Measurements from ENCODE around the gene CA9. TPM values are rescaled to one million over a fixed set of nuclear protein-coding genes. Genes with fewer than 3 reads are reported as not detected.
A peak's percentile ranks its signal among the peaks of the same experiment; 100 is the strongest.

The CA9 gene
- total and polyA plus RNA-seq, 9 of the 15 experiments (the other 6 are each of a cell fraction or from before 2014, with no cell fraction given), result 0.15 to 10.6 (median 0.60) TPM; not detected in 4

DNA sequence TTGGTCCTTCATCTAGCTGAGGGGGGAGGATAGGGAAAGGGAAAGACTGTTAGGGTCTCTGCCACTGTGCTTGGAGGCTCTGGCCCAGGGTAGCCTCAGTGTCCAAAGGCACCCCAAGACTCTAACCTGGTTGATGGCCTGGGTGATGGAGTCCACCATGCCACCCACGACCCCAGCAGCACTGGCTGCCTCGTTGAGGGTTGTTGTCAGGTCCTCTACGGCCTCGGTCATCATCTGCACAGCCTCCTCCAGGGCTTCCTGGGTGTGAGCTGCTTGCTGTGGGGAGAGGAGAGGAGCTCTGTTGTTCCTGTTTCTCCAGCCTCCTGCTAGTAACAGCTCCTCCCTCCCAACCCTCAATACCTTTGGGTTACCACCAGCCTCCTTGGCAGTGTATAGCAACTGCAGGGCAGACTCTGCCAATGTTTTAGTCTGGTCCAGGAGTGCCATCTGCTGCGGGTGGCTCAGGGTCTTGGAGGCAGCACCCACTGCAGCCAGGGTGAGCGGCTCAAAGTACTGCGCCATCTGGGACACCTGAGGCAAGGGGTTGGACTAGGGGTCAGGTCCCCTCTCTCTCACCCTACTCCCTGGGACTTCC lies 32.2 kb downstream of the CA9 start:
- Histone ChIP-seq H2AFZ (ENCODE audit: low read depth, low read length) (no peak overlapping the region), H3K79me2 (ENCODE audit: control insufficient read depth, insufficient read depth, low read length) (no peaks in the 10 kb centered on the region), H4K20me1 (replicated peaks; ENCODE audit: control insufficient read depth, insufficient read depth, low read length) (no peaks in the 10 kb centered on the region), H3K9me3 (replicated peaks; ENCODE audit: control insufficient read depth, insufficient read depth, low read depth, low read length) (no peaks in the 10 kb centered on the region), H3K4me2 (ENCODE audit: insufficient read depth, low read length) (no peak overlapping the region), H3K27me3 (ENCODE audit: control insufficient read depth in 2 of 2, insufficient read depth in 2 of 2, low read length in 2 of 2) (no peaks in the 10 kb centered on the region), H3K9ac (ENCODE audit: insufficient read depth in 1 of 2, low read depth in 2 of 2, low read length in 2 of 2) (no peak overlapping the region), H3K9me1 (ENCODE audit: control insufficient read depth, insufficient read depth, low read length) (peaks cover 3% of the 10 kb centered on the region), H3K4me3 (no peak overlapping the region), H3K36me3 (ENCODE audit: control insufficient read depth, insufficient read depth, low read length) (peaks cover 92% of the 10 kb centered on the region), H3K27ac (ENCODE audit: extremely low read depth, low read depth, low read length) (no peak overlapping the region), H3K4me1 (replicated peaks in 1 of 2; ENCODE audit: control insufficient read depth in 2 of 2, insufficient read depth in 2 of 2, low read length in 2 of 2) (no peaks in the 10 kb centered on the region)
- CTCF ChIA-PET (ENCODE audit: low intra/inter-chr PET ratio), result no interaction called here
- TSS peak; percentile 51 for BruUV-seq (replicated peaks)
- no peak for FAIRE-seq
- in situ Hi-C loops (cut with MboI), result no loop called here
- no peak for DNase-seq (ENCODE audit: extremely low read depth in 1 of 4, low spot score in 3 of 4)
- no peak for ATAC-seq
- intact Hi-C loops (cut with micrococcal nuclease), result no loop called here
- WGBS (ENCODE audit: insufficient coverage, low coverage, missing lambda C conversion rate), result 92% methylated on average over 6 of the region's 7 CpGs
- TF ChIP-seq ZNF408 (CRISPR knock-in tag; IDR thresholded peaks at IDR 0.05; ENCODE audit: low read depth) (no peak), CBX3 (IDR thresholded peaks at IDR 0.05; ENCODE audit: borderline replicate concordance in 1 of 2, low read length in 2 of 2) (no peak), HMGN3 (IDR thresholded peaks at IDR 0.05; ENCODE audit: borderline replicate concordance, extremely low read depth, insufficient read length, low read depth, low read length) (no peak), ZNF146 (CRISPR knock-in tag; IDR thresholded peaks at IDR 0.05; ENCODE audit: unreplicated experiment) (no peak), MEF2D (tag; conservative IDR thresholded peaks at IDR 0.05; ENCODE audit: low read depth) (no peak)
- POLR2A ChIA-PET, result interaction anchor here (0.6 to 1.7 kb wide), 9 partner anchors 8 to 30 kb away, joined by 3 to 6 read pairs (median 3); partner anchors contain the start of gene TPM2

- Histone ChIP-seq H3K36me3 (ENCODE audit: control insufficient read depth, insufficient read depth, low read length) (peaks cover 92% of the 10 kb centered on the region), H3K4me1 (replicated peaks in 1 of 2; ENCODE audit: control insufficient read depth in 2 of 2, insufficient read depth in 2 of 2, low read length in 2 of 2) (no peaks in the 10 kb centered on the region), H4K20me1 (replicated peaks; ENCODE audit: control insufficient read depth, insufficient read depth, low read length) (no peaks in the 10 kb centered on the region), H3K4me2 (ENCODE audit: insufficient read depth, low read length) (no peak overlapping the region), H3K9me3 (replicated peaks; ENCODE audit: control insufficient read depth, insufficient read depth, low read depth, low read length) (no peaks in the 10 kb centered on the region), H3K79me2 (ENCODE audit: control insufficient read depth, insufficient read depth, low read length) (no peaks in the 10 kb centered on the region), H3K27me3 (ENCODE audit: control insufficient read depth in 2 of 2, insufficient read depth in 2 of 2, low read length in 2 of 2) (no peaks in the 10 kb centered on the region), H3K4me3 (no peak overlapping the region), H2AFZ (ENCODE audit: low read depth, low read length) (no peak overlapping the region), H3K27ac (ENCODE audit: extremely low read depth, low read depth, low read length) (no peak overlapping the region), H3K9me1 (ENCODE audit: control insufficient read depth, insufficient read depth, low read length) (peaks cover 3% of the 10 kb centered on the region), H3K9ac (ENCODE audit: insufficient read depth in 1 of 2, low read depth in 2 of 2, low read length in 2 of 2) (no peak overlapping the region)
- no peak for ATAC-seq
- in situ Hi-C loops (cut with MboI), result no loop called here
- WGBS (ENCODE audit: insufficient coverage, low coverage, missing lambda C conversion rate), result 96% methylated on average over 9 of the region's 10 CpGs
- BruUV-seq (replicated peaks), result no TSS peak
- intact Hi-C loops (cut with micrococcal nuclease), result no loop called here
- ChIA-PET POLR2A (interaction anchor here (1.3 to 1.8 kb wide), 4 partner anchors 10 to 15 kb away, joined by 3 to 8 read pairs (median 4); no protein-coding TSS in a partner anchor), CTCF (ENCODE audit: low intra/inter-chr PET ratio) (no interaction called here)
- FAIRE-seq, result no peak
- DNase-seq (ENCODE audit: extremely low read depth in 1 of 4, low spot score in 3 of 4), result no peak
- TF ChIP-seq RB1 (IDR thresholded peaks at IDR 0.05; ENCODE audit: low read depth) (no peak), SRSF1 (IDR thresholded peaks at IDR 0.05; ENCODE audit: low read depth, low read length) (no peak), HDAC2 (IDR thresholded peaks at IDR 0.05) (no peak), BMI1 (IDR thresholded peaks at IDR 0.05; ENCODE audit: low read length) (no peak), ZNF668 (CRISPR knock-in tag; IDR thresholded peaks at IDR 0.05) (no peak), NFIC (IDR thresholded peaks at IDR 0.05) (no peak), LEF1 (IDR thresholded peaks at IDR 0.05) (no peak), XRCC3 (IDR thresholded peaks at IDR 0.05) (no peak), TSHZ1 (CRISPR knock-in tag; IDR thresholded peaks at IDR 0.05) (no peak), CHCHD3 (CRISPR knock-in tag; IDR thresholded peaks at IDR 0.05) (no peak)
Measured at GRCh38 chr9:35706951-35707350, 33.2 kb downstream of the CA9 start.

Data from K562 (cell line).